ENCODE results near the gene SPINK4.

DNA sequence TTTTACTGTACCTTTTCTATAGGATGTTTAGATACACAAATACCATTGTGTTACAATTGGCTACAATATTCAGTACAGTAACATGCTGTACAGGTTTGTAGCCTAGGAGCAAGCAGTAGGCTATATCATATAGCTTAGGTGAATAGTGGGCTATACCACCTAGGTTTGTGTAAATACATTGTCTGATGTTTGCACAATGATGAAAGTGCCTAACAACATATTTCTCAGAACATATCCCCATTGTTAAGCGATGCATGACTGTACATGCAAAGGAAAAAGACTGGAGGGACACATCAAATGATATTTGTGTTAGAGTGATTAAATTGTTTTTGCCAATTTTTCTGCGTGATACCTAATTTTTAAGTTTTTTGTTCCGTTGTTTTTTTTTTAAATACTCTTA, 30.2 kb downstream of the SPINK4 start:
- TF ChIP-seq, protein P1, sequence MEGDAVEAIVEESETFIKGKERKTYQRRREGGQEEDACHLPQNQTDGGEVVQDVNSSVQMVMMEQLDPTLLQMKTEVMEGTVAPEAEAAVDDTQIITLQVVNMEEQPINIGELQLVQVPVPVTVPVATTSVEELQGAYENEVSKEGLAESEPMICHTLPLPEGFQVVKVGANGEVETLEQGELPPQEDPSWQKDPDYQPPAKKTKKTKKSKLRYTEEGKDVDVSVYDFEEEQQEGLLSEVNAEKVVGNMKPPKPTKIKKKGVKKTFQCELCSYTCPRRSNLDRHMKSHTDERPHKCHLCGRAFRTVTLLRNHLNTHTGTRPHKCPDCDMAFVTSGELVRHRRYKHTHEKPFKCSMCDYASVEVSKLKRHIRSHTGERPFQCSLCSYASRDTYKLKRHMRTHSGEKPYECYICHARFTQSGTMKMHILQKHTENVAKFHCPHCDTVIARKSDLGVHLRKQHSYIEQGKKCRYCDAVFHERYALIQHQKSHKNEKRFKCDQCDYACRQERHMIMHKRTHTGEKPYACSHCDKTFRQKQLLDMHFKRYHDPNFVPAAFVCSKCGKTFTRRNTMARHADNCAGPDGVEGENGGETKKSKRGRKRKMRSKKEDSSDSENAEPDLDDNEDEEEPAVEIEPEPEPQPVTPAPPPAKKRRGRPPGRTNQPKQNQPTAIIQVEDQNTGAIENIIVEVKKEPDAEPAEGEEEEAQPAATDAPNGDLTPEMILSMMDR (IDR thresholded peaks at IDR 0.05): no peak
- TF ChIP-seq POLR2A (IDR thresholded peaks at IDR 0.05): no peak
